Measurements from ENCODE around the gene SHISA9. TPM values are rescaled to one million over a fixed set of nuclear protein-coding genes. Genes with fewer than 3 reads are reported as not detected.
"Not testable (repeated sequence)": the region's sequence is repeated elsewhere in the genome, so short reads cannot be mapped to it uniquely, and the experiment has no call there.

SHISA9 gene
- under 1 TPM in 2 of 4 donors, not detected in 2; 0.19 to 0.75 TPM for polyA plus RNA-seq
- long read RNA-seq, donor 1 = 0 reads
- long read RNA-seq, donor 2 = 0 reads
- long read RNA-seq, donor 3, partial matches to known transcripts = 0 of 2 reads
- long read RNA-seq, donor 3, other reads (novel, unspliced or antisense) = 0 of 2 reads
- long read RNA-seq, donor 4 = 0 reads
- long read RNA-seq, donor 5 = 0 reads
- long read RNA-seq, donor 6 = 0 reads
- long read RNA-seq, donor 7 = 0 reads
- long read RNA-seq, donor 8 = 0 reads
- long read RNA-seq, donor 9 = 0 reads
- long read RNA-seq, donor 10, full-length matches to known transcripts = 4 of 4 reads
- long read RNA-seq, donor 10, partial matches to known transcripts = 0 of 4 reads
- long read RNA-seq, donor 10, other reads (novel, unspliced or antisense) = 0 of 4 reads

DNA sequence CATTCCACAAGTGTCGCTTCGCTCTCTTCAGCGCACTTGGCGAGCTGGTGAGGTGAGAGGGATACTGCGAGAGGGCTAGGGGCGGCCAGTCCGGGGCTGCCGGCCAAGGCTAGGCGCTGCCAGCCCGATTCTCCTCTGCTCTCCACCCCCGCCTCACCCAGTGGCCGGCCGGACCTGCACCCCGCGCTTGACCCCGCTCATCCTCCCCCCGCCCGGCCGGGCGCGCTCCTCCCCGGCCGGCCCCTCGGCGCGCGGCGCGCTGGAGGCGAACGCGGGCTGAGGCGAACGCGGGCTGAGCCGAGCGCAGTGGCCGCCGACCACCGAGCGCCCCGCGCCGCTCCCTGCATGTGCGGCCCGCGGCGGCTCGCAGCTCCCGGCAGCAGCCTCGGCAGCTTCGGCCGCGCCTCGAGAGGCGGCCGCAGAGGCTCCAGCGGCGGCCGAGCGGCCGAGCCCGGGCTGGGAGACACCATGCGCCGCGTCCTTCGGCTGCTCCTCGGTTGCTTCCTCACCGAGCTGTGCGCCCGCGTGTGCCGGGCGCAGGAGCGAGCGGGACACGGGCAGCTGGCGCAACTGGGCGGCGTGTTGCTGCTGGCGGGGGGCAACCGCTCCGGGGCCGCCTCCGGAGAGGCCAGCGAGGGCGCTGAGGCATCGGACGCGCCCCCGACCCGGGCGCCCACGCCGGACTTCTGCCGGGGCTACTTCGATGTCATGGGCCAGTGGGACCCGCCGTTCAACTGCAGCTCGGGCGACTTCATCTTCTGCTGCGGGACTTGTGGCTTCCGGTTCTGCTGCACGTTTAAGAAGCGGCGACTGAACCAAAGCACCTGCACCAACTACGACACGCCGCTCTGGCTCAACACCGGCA, at the start of gene SHISA9:
TSS of gene SHISA9 (plus strand) at position 2 of the 865 bp plus-strand sequence.
- H3K4me1 ChIP-seq (ENCODE audit: control insufficient read depth in 3 of 3, insufficient read depth in 2 of 3, low read depth in 1 of 3, low read length in 2 of 3) = no peaks in the 10 kb centered on the region
- peak within 1 kb of the TSS in 1 of 3 donors; percentile 18 for H3K4me3 ChIP-seq (ENCODE audit: low read depth in 1 of 3, low read length in 3 of 3)
- WGBS, 3 donors = 2 to 10% (median 5%) methylated on average over 61 to 109 of the region's 110 CpGs
- DNase-seq (peak in 1 of 2 donors; percentile 19), FAIRE-seq (no peak)
- no peaks in the 10 kb centered on the region for H3K9me3 ChIP-seq (ENCODE audit: control insufficient read depth in 2 of 2, insufficient read depth in 1 of 2, low read depth in 1 of 2, low read length in 1 of 2)
- H3K36me3 ChIP-seq (ENCODE audit: control insufficient read depth in 3 of 3, insufficient read depth in 2 of 3, low read depth in 1 of 3, low read length in 3 of 3) = no peaks in the 10 kb centered on the region
- H3K27ac ChIP-seq (ENCODE audit: low read depth in 1 of 3, low read length in 2 of 3) = no peak within 1 kb of the TSS
- peaks cover 14 to 55% (median 42%) of the 10 kb centered on the region in 3 donors for H3K27me3 ChIP-seq (ENCODE audit: control insufficient read depth in 3 of 3, insufficient read depth in 3 of 3, low read length in 3 of 3)

DNA sequence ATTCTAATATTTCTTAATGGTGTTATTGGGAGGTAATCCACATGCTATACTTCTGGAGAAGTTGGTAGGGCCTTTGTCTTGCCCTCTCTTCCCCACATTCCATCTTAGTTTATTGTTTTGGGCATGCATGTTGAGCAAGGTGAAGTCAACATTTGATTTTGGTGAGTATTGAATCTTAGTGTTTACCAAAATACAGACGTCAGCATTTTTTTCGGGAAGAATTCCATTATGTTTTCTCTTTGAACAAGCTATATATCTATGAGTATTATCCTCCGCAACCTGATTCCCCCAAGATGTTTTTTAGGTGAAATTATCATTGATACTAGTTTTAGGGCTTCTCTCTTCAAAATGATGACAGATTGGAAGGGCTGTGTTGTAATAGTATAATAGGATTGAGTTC, 47.4 kb upstream of the SHISA9 start:
- DNase-seq (no peak), FAIRE-seq (no peak)
- Histone ChIP-seq H3K27me3 (ENCODE audit: control insufficient read depth in 3 of 3, insufficient read depth in 3 of 3, low read length in 3 of 3) (no peaks in the 10 kb centered on the region), H3K4me1 (ENCODE audit: control insufficient read depth in 3 of 3, insufficient read depth in 2 of 3, low read depth in 1 of 3, low read length in 2 of 3) (no peaks in the 10 kb centered on the region), H3K9me3 (ENCODE audit: control insufficient read depth in 2 of 2, insufficient read depth in 1 of 2, low read depth in 1 of 2, low read length in 1 of 2) (peaks cover 0 to 2% of the 10 kb centered on the region in 2 donors), H3K36me3 (ENCODE audit: control insufficient read depth in 3 of 3, insufficient read depth in 2 of 3, low read depth in 1 of 3, low read length in 3 of 3) (no peaks in the 10 kb centered on the region), H3K27ac (ENCODE audit: low read depth in 1 of 3, low read length in 2 of 3) (no peak overlapping the region), H3K4me3 (ENCODE audit: low read depth in 1 of 3, low read length in 3 of 3) (no peak overlapping the region)
- WGBS, 3 donors = 92 to 98% (median 95%) methylated on average over 3 of the region's 3 CpGs

DNA sequence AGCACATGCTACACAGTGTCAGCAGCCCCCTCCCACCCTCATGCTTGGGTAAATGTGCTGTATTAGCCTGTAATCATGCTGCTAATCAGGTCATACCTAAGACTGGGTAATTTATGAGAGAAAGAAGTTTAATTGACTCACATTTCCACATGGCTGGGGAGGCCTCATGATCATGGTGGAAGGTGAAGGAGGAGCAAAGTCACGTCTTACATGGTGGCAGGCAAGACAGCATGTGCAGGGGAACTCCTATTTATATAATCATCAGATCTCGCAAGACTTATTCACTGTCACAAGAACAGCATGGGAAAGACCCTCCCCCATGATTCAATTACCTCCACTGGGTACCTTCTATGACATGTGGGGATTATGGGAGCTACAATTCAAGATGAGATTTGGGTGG, 44.0 kb upstream of the SHISA9 start:
- WGBS, 3 donors = 83 to 93% (median 86%) methylated on average over 2 of the region's 2 CpGs
- DNase-seq = not testable (repeated sequence)

DNA sequence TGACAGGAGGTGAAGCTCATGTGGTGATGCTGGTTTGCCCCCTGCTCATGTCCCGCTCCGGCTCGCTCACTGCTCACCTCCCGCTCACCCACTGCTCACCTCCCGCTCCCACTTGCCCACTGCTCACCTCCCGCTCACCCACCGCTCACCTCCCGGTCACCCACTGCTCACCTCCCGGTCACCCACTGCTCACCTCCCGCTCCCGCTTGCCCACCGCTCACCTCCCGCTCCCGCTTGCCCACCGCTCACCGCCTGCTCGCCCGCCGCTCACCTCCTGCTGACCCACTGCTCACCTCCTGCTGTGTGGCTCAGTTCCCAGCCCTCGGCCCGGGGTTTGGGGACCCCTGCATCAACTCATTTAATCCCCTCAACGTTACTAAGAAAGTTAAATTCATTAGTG, 39.1 kb upstream of the SHISA9 start:
- H3K27me3 ChIP-seq (ENCODE audit: control insufficient read depth in 3 of 3, insufficient read depth in 3 of 3, low read length in 3 of 3) = no peaks in the 10 kb centered on the region
- no peak overlapping the region for H3K4me3 ChIP-seq (ENCODE audit: low read depth in 1 of 3, low read length in 3 of 3)
- FAIRE-seq (no peak), DNase-seq (no peak)
- no peak overlapping the region for H3K27ac ChIP-seq (ENCODE audit: low read depth in 1 of 3, low read length in 2 of 3)
- H3K9me3 ChIP-seq (ENCODE audit: control insufficient read depth in 2 of 2, insufficient read depth in 1 of 2, low read depth in 1 of 2, low read length in 1 of 2) = no peaks in the 10 kb centered on the region
- WGBS, 3 donors = 84 to 88% (median 85%) methylated on average over 22 of the region's 22 CpGs
- H3K4me1 ChIP-seq (ENCODE audit: control insufficient read depth in 3 of 3, insufficient read depth in 2 of 3, low read depth in 1 of 3, low read length in 2 of 3) = no peaks in the 10 kb centered on the region
- H3K36me3 ChIP-seq (ENCODE audit: control insufficient read depth in 3 of 3, insufficient read depth in 2 of 3, low read depth in 1 of 3, low read length in 3 of 3) = no peaks in the 10 kb centered on the region

More for the DNA sequence above, 44.0 kb upstream of the SHISA9 start:
- not testable (repeated sequence) for H3K27me3 ChIP-seq (ENCODE audit: control insufficient read depth in 3 of 3, insufficient read depth in 3 of 3, low read length in 3 of 3); H3K27ac ChIP-seq (ENCODE audit: low read depth in 1 of 3, low read length in 2 of 3); H3K9me3 ChIP-seq (ENCODE audit: control insufficient read depth in 2 of 2, insufficient read depth in 1 of 2, low read depth in 1 of 2, low read length in 1 of 2); FAIRE-seq; H3K4me3 ChIP-seq (ENCODE audit: low read depth in 1 of 3, low read length in 3 of 3); H3K36me3 ChIP-seq (ENCODE audit: control insufficient read depth in 3 of 3, insufficient read depth in 2 of 3, low read depth in 1 of 3, low read length in 3 of 3); H3K4me1 ChIP-seq (ENCODE audit: control insufficient read depth in 3 of 3, insufficient read depth in 2 of 3, low read depth in 1 of 3, low read length in 2 of 3)

DNA sequence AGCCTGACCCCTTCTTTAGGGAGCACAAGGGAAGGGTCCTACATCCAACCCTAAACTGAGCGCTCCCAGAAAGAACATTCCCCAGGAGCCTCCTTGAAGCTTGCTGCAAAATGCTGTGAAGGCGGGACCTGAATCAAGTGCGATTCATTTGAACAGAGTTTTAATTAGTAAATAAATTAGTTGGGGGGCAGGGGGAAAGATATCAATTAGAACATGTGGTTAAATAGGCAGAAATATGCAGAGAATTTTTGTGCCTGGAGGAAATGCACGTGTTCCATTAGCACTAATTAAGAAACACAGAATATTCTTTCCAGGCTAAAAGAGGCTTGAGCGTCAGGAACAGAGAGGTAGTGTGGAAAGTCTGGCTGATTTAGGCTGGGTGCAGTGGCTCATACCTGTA, 38.5 kb upstream of the SHISA9 start:
- 78 to 82% (median 81%) methylated on average over 5 of the region's 5 CpGs for WGBS, 3 donors
- H3K9me3 ChIP-seq (ENCODE audit: control insufficient read depth in 2 of 2, insufficient read depth in 1 of 2, low read depth in 1 of 2, low read length in 1 of 2) = no peaks in the 10 kb centered on the region
- H3K27ac ChIP-seq (ENCODE audit: low read depth in 1 of 3, low read length in 2 of 3) = no peak overlapping the region
- no peak overlapping the region for H3K4me3 ChIP-seq (ENCODE audit: low read depth in 1 of 3, low read length in 3 of 3)
- H3K36me3 ChIP-seq (ENCODE audit: control insufficient read depth in 3 of 3, insufficient read depth in 2 of 3, low read depth in 1 of 3, low read length in 3 of 3) = no peaks in the 10 kb centered on the region
- FAIRE-seq = no peak
- H3K4me1 ChIP-seq (ENCODE audit: control insufficient read depth in 3 of 3, insufficient read depth in 2 of 3, low read depth in 1 of 3, low read length in 2 of 3) = no peaks in the 10 kb centered on the region
- H3K27me3 ChIP-seq (ENCODE audit: control insufficient read depth in 3 of 3, insufficient read depth in 3 of 3, low read length in 3 of 3) = no peaks in the 10 kb centered on the region
- no peak for DNase-seq

DNA sequence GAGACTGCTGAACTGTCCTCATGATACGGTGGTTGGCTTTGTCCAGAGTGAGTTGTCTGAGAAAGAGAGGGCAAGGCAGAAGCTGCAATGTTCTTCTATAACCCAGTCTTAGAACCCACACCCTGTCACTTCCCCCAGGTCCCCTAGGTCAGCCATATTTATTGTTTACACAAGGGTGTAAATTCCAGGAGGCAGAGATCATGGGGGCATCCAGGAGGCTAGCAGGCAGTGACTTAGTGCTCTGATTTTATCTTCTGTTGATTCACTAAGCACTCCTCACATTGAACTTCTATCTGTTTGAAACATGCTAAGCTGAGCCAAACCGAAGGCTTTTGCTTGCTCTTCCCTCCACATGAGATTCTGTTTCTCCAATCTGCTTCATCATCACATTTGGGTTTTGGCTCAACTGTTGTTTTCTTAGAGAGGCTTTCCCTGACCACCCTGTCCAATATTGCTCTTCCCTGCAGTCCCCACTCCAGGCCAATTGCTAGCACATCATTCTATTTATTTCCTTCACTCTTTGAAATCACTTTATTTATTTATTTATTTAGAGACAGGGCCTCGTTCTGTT, 34.3 kb upstream of the SHISA9 start:
- 61 to 66% (median 63%) methylated on average over 3 of the region's 3 CpGs for WGBS, 3 donors
- Histone ChIP-seq H3K36me3 (ENCODE audit: control insufficient read depth in 3 of 3, insufficient read depth in 2 of 3, low read depth in 1 of 3, low read length in 3 of 3) (no peaks in the 10 kb centered on the region), H3K4me1 (ENCODE audit: control insufficient read depth in 3 of 3, insufficient read depth in 2 of 3, low read depth in 1 of 3, low read length in 2 of 3) (no peaks in the 10 kb centered on the region), H3K27ac (ENCODE audit: low read depth in 1 of 3, low read length in 2 of 3) (no peak overlapping the region), H3K27me3 (ENCODE audit: control insufficient read depth in 3 of 3, insufficient read depth in 3 of 3, low read length in 3 of 3) (no peaks in the 10 kb centered on the region), H3K4me3 (ENCODE audit: low read depth in 1 of 3, low read length in 3 of 3) (no peak overlapping the region), H3K9me3 (ENCODE audit: control insufficient read depth in 2 of 2, insufficient read depth in 1 of 2, low read depth in 1 of 2, low read length in 1 of 2) (no peaks in the 10 kb centered on the region)
- no peak for FAIRE-seq
- DNase-seq = no peak

DNA sequence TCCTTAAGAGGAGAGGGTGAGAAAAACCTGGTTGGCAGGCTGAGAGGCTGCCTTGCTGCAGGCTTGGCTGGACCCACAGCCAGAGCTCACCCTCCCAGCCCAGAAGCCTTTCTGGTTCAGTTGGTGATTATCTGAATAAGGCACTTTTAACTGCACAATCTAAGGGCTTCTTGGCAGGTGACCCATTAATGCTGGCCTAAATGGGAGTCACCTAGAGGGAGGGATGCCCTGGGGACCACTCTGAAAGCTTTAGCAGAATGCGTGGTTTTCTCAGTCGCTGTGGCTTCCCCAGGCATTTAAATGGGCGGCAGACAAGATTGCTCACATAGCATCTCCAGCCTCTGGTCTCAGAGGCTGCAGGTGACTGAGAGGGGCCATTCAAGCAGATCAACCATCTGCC, 33.2 kb upstream of the SHISA9 start:
- H3K27me3 ChIP-seq (ENCODE audit: control insufficient read depth in 3 of 3, insufficient read depth in 3 of 3, low read length in 3 of 3) = no peaks in the 10 kb centered on the region
- DNase-seq (no peak), FAIRE-seq (no peak)
- H3K4me1 ChIP-seq (ENCODE audit: control insufficient read depth in 3 of 3, insufficient read depth in 2 of 3, low read depth in 1 of 3, low read length in 2 of 3) = no peaks in the 10 kb centered on the region
- no peak overlapping the region for H3K4me3 ChIP-seq (ENCODE audit: low read depth in 1 of 3, low read length in 3 of 3)
- no peaks in the 10 kb centered on the region for H3K9me3 ChIP-seq (ENCODE audit: control insufficient read depth in 2 of 2, insufficient read depth in 1 of 2, low read depth in 1 of 2, low read length in 1 of 2)
- H3K36me3 ChIP-seq (ENCODE audit: control insufficient read depth in 3 of 3, insufficient read depth in 2 of 3, low read depth in 1 of 3, low read length in 3 of 3) = no peaks in the 10 kb centered on the region
- H3K27ac ChIP-seq (ENCODE audit: low read depth in 1 of 3, low read length in 2 of 3) = no peak overlapping the region
- WGBS, 3 donors = 63 to 86% (median 72%) methylated on average over 3 of the region's 3 CpGs

DNA sequence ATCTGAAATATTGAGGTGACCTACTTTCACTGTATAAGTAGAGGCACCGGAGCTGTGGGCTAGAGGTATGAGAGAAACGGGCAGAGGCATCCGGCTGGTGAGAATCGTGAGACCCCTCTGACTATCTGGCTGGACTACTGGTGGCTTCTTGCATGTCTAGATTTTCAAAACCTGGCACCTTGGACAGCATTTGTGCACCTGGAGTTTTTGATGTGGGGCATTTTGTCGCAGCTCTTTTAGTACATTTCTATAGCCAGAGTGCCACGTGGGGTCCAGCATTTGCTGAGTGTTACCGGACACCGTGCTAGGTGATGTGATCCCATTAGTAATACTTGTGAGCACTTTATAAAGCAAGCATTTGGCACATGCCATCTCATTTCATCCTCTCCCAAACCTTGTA, 32.6 kb upstream of the SHISA9 start:
- DNase-seq = no peak
- no peak overlapping the region for H3K4me3 ChIP-seq (ENCODE audit: low read depth in 1 of 3, low read length in 3 of 3)
- no peaks in the 10 kb centered on the region for H3K36me3 ChIP-seq (ENCODE audit: control insufficient read depth in 3 of 3, insufficient read depth in 2 of 3, low read depth in 1 of 3, low read length in 3 of 3)
- H3K27ac ChIP-seq (ENCODE audit: low read depth in 1 of 3, low read length in 2 of 3) = no peak overlapping the region
- WGBS, 3 donors = 83 to 90% (median 83%) methylated on average over 8 of the region's 8 CpGs
- H3K27me3 ChIP-seq (ENCODE audit: control insufficient read depth in 3 of 3, insufficient read depth in 3 of 3, low read length in 3 of 3) = no peaks in the 10 kb centered on the region
- H3K9me3 ChIP-seq (ENCODE audit: control insufficient read depth in 2 of 2, insufficient read depth in 1 of 2, low read depth in 1 of 2, low read length in 1 of 2) = no peaks in the 10 kb centered on the region
- no peaks in the 10 kb centered on the region for H3K4me1 ChIP-seq (ENCODE audit: control insufficient read depth in 3 of 3, insufficient read depth in 2 of 3, low read depth in 1 of 3, low read length in 2 of 3)
- no peak for FAIRE-seq
